Measurements from ENCODE around the gene EEF1AKMT3. TPM values are rescaled to one million over a fixed set of nuclear protein-coding genes. Genes with fewer than 3 reads are reported as not detected.

The EEF1AKMT3 gene
- total RNA-seq, 1 donor from 2014 or later: 7.3 TPM

- Histone ChIP-seq H3K36me3 (ENCODE audit: control insufficient read depth, insufficient read depth, low read length) (no peaks in the 10 kb centered on the region), H3K27me3 (ENCODE audit: control insufficient read depth, insufficient read depth, low read length) (peaks cover 80% of the 10 kb centered on the region), H3K4me3 (ENCODE audit: low read depth, low read length) (no peak overlapping the region)
- no peak for DNase-seq (ENCODE audit: low read depth)
- no peak for TF ChIP-seq CTCF (IDR thresholded peaks at IDR 0.05; ENCODE audit: insufficient read depth, low read length, poor library complexity, severe bottlenecking)
Measured at GRCh38 chr12:57733928-57734327, 38.5 kb upstream of the EEF1AKMT3 start.

- H3K4me3 ChIP-seq (ENCODE audit: low read depth, low read length): no peak overlapping the region
- H3K36me3 ChIP-seq (ENCODE audit: control insufficient read depth, insufficient read depth, low read length): no peaks in the 10 kb centered on the region
- no peak for TF ChIP-seq CTCF (IDR thresholded peaks at IDR 0.05; ENCODE audit: insufficient read depth, low read length, poor library complexity, severe bottlenecking)
- DNase-seq (ENCODE audit: low read depth): no peak
- peaks cover 83% of the 10 kb centered on the region for H3K27me3 ChIP-seq (ENCODE audit: control insufficient read depth, insufficient read depth, low read length)
Measured at GRCh38 chr12:57734591-57734990, 37.8 kb upstream of the EEF1AKMT3 start.

GRCh38 chr12:57735198-57735855 lies 37.1 kb upstream of the EEF1AKMT3 start:
- peaks cover 88% of the 10 kb centered on the region for H3K27me3 ChIP-seq (ENCODE audit: control insufficient read depth, insufficient read depth, low read length)
- DNase-seq (ENCODE audit: low read depth): no peak
- TF ChIP-seq CTCF (IDR thresholded peaks at IDR 0.05; ENCODE audit: insufficient read depth, low read length, poor library complexity, severe bottlenecking): no peak
- no peaks in the 10 kb centered on the region for H3K36me3 ChIP-seq (ENCODE audit: control insufficient read depth, insufficient read depth, low read length)
- no peak overlapping the region for H3K4me3 ChIP-seq (ENCODE audit: low read depth, low read length)

GRCh38 chr12:57735952-57736740 lies 36.3 kb upstream of the EEF1AKMT3 start:
- no peak for DNase-seq (ENCODE audit: low read depth)
- peaks cover 93% of the 10 kb centered on the region for H3K27me3 ChIP-seq (ENCODE audit: control insufficient read depth, insufficient read depth, low read length)
- peak; percentile 44 for TF ChIP-seq CTCF (IDR thresholded peaks at IDR 0.05; ENCODE audit: insufficient read depth, low read length, poor library complexity, severe bottlenecking)
- no peaks in the 10 kb centered on the region for H3K36me3 ChIP-seq (ENCODE audit: control insufficient read depth, insufficient read depth, low read length)
- no peak overlapping the region for H3K4me3 ChIP-seq (ENCODE audit: low read depth, low read length)

DNA sequence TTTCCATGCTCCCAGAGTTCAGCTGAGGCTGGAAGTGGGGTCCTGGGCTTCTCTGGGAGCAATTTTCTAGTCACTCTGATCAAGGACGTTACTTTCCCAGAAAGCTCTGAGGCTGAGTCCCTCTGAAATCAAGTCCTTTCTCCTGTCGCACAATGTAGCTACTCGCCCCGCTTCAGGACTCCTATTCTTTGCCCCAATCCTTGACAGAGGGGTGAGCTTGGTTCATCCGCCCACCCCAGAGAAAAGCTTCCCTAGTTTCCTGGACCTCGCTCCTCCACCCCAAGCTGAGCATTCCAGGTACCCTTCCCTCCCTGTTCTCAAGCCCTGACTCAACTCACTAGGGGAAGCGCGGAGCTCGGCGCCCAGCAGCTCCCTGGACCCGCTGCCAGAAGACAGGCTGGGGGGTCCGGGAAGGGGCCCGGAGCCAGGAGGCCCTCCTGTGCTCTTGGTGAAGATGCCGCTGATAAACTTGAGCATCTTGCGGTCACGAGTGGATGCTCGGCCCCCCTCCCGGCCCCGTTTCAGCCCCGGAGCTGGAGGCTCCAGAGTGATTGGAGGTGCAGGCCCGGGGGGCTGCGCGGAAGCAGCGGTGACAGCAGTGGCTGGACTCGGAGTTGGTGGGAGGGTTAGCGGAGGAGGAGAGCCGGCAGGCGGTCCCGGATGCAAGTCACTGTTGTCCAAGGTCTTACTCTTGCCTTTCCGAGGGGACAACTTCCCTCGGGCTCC lies 35.5 kb upstream of the EEF1AKMT3 start:
- Histone ChIP-seq H3K4me3 (ENCODE audit: low read depth, low read length) (no peak overlapping the region), H3K27me3 (ENCODE audit: control insufficient read depth, insufficient read depth, low read length) (peaks cover 95% of the 10 kb centered on the region)

More for the DNA sequence above, 35.5 kb upstream of the EEF1AKMT3 start:
- no peak for DNase-seq (ENCODE audit: low read depth)
- TF ChIP-seq CTCF (IDR thresholded peaks at IDR 0.05; ENCODE audit: insufficient read depth, low read length, poor library complexity, severe bottlenecking): no peak
- no peaks in the 10 kb centered on the region for H3K36me3 ChIP-seq (ENCODE audit: control insufficient read depth, insufficient read depth, low read length)
